LNCAP (cell line): ENCODE results near the gene SH3GL2.

Source experiments
- TF ChIP-seq, protein P1 (sequence below): fragments of 450-650 bp; IDR thresholded peaks from 2 replicates; pipeline ENCODE4 v1.5.1; 2017; ENCODE audit warnings: mild to moderate bottlenecking

Gene SH3GL2

DNA sequence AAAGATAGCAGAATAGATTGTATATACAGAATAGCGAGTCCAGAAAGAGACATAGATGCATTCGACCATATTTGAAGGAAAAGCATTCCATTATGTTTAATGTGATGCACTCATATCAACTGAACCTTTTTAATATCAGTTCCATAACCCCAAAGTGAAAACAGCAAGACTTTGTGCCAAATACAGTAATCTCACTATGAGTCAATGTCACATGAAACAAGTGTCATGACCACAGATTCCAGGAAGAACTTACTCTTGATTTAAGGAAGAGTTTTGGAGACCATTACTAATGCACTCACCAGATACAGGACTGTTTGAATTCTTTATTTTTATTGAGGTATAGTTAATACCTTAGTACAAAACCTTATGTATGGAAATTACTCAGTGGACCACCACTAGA is 220.5 kb downstream of the SH3GL2 start:
- TF ChIP-seq, protein P1, sequence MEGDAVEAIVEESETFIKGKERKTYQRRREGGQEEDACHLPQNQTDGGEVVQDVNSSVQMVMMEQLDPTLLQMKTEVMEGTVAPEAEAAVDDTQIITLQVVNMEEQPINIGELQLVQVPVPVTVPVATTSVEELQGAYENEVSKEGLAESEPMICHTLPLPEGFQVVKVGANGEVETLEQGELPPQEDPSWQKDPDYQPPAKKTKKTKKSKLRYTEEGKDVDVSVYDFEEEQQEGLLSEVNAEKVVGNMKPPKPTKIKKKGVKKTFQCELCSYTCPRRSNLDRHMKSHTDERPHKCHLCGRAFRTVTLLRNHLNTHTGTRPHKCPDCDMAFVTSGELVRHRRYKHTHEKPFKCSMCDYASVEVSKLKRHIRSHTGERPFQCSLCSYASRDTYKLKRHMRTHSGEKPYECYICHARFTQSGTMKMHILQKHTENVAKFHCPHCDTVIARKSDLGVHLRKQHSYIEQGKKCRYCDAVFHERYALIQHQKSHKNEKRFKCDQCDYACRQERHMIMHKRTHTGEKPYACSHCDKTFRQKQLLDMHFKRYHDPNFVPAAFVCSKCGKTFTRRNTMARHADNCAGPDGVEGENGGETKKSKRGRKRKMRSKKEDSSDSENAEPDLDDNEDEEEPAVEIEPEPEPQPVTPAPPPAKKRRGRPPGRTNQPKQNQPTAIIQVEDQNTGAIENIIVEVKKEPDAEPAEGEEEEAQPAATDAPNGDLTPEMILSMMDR = no peak

GRCh38 chr9:17800418-17800817 is 221.6 kb downstream of the SH3GL2 start:
- TF ChIP-seq, protein P1 = no peak

DNA sequence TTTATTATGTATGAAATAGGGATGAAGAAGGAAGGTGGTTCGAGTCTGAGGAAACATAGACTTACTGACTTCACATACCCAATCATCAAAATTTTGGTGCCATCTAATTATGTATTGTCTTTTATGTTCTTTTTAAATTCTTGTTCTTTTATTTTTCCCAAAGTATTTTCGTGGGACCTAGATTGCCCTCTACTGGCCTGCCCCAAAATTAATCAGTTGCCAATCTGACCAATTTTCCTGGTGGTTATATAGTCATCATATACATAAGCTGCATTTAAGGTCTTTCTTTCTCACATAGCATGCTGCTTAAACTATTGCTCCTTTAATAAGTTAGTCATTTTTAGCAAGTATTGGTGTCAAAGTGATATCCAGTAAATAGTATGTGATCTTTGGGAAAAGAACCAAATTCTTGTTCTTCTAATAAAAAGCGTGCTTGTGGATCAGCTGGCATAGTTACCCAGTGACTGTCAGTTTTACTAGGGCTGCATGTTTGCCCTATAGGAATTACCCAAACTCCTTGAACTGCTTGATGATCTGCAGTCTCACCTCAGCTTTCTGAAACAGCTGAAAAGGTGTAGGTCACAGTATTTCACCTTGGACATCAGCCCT is 223.5 kb downstream of the SH3GL2 start:
- TF ChIP-seq, protein P1 = peak; percentile 72

GRCh38 chr9:17807613-17808282 is 228.9 kb downstream of the SH3GL2 start:
- TF ChIP-seq, protein P1 = no peak

DNA sequence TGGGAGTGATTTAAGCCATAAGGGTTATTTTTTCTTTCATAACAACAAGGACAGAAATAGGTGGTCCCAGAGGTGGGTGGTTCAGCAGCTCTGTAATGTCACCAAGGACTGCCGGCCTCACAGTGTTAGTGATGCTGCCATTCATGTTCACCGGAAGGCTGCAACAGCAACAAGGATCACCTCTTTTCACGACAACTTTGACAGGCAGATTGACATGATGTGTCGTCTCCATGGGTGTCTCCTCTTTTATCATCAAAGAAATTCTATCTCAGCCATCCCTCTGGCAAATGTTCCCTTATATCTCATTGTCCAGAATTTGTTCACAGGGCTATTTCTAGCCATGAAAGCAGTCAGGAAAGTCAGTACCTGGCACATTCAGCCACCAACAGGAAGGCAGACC is 231.5 kb downstream of the SH3GL2 start:
- TF ChIP-seq, protein P1 = no peak

- TF ChIP-seq, protein P1 = peak; percentile 88
These were observed 232.1 kb downstream of the SH3GL2 start for GRCh38 chr9:17810728-17811571.

GRCh38 chr9:17813798-17814197 is 234.9 kb downstream of the SH3GL2 start:
- TF ChIP-seq, protein P1 = no peak
